DOHH2 (cell line): Measurements from ENCODE around the gene RABL2B.

Experiments
- EZH2phosphoT487 ChIP-seq: fragments of 200-600 bp; sonication (generic); IDR thresholded peaks from 2 replicates; pipeline ENCODE4 v1.6.1; 2017; ENCODE audit warnings: borderline replicate concordance, mild to moderate bottlenecking, antibody characterized with exemption, low read length, moderate library complexity, mixed read lengths
- TF ChIP-seq, protein P1 (sequence below): fragments of 200-600 bp; sonication (generic); IDR thresholded peaks from one replicate; pipeline ENCODE4 v1.5.1; 2014; ENCODE audit warnings: antibody characterized with exemption, mild to moderate bottlenecking, low read depth, low read length; ENCODE audit not compliant: poor library complexity, severe bottlenecking

DNA sequence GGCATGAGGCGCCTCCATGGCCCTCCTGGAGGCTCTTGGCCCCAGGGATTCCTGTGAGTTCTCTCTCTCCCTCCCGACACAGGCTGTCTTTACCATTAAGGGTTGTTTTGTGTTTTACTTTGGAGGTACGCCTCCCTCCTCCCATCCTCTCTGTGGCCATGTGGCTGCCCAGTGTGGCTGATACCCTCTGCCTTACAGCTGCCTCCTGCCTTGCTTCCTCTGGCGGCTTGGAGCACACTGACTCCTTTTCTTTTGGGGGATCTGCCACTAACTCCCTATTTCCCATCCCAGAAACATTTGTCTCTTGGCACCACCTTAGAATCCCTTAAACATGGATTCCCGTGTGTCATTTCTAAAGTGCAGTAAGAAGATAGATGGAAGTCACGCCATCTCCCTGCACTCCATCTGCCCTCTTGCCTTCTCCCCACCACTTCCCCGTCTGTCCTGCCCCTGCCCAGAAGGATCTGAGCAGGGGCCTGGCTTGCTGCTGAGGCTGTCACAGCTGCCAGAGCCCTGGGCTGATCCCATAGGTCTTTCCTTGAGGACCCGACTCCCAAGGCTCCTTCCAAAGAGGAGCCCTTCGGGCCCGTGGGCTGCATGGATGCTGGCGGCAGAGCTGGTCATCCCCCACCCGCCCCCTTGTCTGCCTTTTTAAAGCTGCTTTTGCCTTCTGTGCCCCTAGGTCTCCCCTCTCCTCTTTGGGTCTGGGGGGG is 60.6 kb downstream of the RABL2B start:
- TF ChIP-seq, protein P1, sequence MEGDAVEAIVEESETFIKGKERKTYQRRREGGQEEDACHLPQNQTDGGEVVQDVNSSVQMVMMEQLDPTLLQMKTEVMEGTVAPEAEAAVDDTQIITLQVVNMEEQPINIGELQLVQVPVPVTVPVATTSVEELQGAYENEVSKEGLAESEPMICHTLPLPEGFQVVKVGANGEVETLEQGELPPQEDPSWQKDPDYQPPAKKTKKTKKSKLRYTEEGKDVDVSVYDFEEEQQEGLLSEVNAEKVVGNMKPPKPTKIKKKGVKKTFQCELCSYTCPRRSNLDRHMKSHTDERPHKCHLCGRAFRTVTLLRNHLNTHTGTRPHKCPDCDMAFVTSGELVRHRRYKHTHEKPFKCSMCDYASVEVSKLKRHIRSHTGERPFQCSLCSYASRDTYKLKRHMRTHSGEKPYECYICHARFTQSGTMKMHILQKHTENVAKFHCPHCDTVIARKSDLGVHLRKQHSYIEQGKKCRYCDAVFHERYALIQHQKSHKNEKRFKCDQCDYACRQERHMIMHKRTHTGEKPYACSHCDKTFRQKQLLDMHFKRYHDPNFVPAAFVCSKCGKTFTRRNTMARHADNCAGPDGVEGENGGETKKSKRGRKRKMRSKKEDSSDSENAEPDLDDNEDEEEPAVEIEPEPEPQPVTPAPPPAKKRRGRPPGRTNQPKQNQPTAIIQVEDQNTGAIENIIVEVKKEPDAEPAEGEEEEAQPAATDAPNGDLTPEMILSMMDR: no peak
- no peak for TF ChIP-seq EZH2phosphoT487
